Aorta (tissue), 5 donors: ENCODE measurements around the gene FBXL3. TPM values are rescaled to one million over a fixed set of nuclear protein-coding genes. Genes with fewer than 3 reads are reported as not detected.
A peak's percentile ranks its signal among the peaks of the same experiment; 100 is the strongest.

ENCODE experiments used
- ATAC-seq: fragments of 200-7000 bp; cut with Tn5 transposase; one replicate; pipeline ENCODE4 v1.9.1; 2022; ENCODE audit warnings: moderate library complexity; ENCODE audit not compliant: low FRiP score
- DNase-seq, 2 donors: peaks; one replicate each; pipeline ENCODE4 v3.0.0-alpha.2; 2020
- H3K27ac ChIP-seq, 2 donors: one replicate each; pipeline ENCODE4 v1.5.1; 2013; ENCODE audit warnings: low read length in 2 of 2, mild to moderate bottlenecking in 2 of 2, moderate library complexity in 2 of 2, control low read depth in 1 of 2, inconsistent platforms in 1 of 2, low read depth in 1 of 2
- H3K27me3 ChIP-seq, 2 donors: one replicate each; pipeline ENCODE4 v1.6.1; 2013; ENCODE audit warnings: control low read depth in 1 of 2, low read length in 1 of 2, mild to moderate bottlenecking in 1 of 2, moderate library complexity in 1 of 2; ENCODE audit not compliant: insufficient read depth in 2 of 2, control insufficient read depth in 1 of 2
- H3K36me3 ChIP-seq, 2 donors: one replicate each; pipeline ENCODE4 v1.6.1; 2013; ENCODE audit warnings: control low read depth in 1 of 2, low read length in 1 of 2, mild to moderate bottlenecking in 1 of 2; ENCODE audit not compliant: insufficient read depth in 2 of 2, control insufficient read depth in 1 of 2
- H3K4me1 ChIP-seq, 2 donors: one replicate each; pipeline ENCODE4 v1.6.1; 2013; ENCODE audit warnings: low read length in 2 of 2, control low read depth in 1 of 2, mild to moderate bottlenecking in 1 of 2, moderate library complexity in 1 of 2; ENCODE audit not compliant: insufficient read depth in 2 of 2, control insufficient read depth in 1 of 2
- H3K4me3 ChIP-seq, 2 donors: one replicate each; pipeline ENCODE4 v1.5.1; 2013; ENCODE audit warnings: low read length in 2 of 2, control low read depth in 1 of 2, mild to moderate bottlenecking in 1 of 2
- H3K9me3 ChIP-seq: one replicate; pipeline ENCODE4 v1.6.1; 2013; ENCODE audit warnings: mild to moderate bottlenecking, low read length; ENCODE audit not compliant: control insufficient read depth
- WGBS, 2 donors: extraction: QIAGEN DNeasy Blood & Tissue Kit; methylation state at CpG; one replicate each; pipeline ENCODE4 v1.1.7; 2013; 5-methylcytosine and 5-hydroxymethylcytosine counted together
- intact Hi-C, 2 donors: fragments of 100-400 bp; cut with DNase I; formaldehyde crosslinking; loops; one replicate each; pipeline versions ENCODE4 v1.14.2 to v1.15.0; 2022
- polyA plus RNA-seq, 2 donors: library from polyadenylated mRNA; stranded (reverse); fragments of 200-250 nt; gene quantifications; one replicate each; pipeline ENCODE4 v1.2.3, GENCODE V29; 2013
- total RNA-seq, 2 donors: library from RNA; stranded (reverse); fragmentation: NEBNext Ultra II Directional; extraction: Animal tissue kit (Norgen Biotek cat#: 25700); gene quantifications; one replicate each; pipeline ENCODE4 v1.2.1, GENCODE V29; 2021
- donor health status: healthy with polysubstance abuse.
- donor health status: Bipolar disorder and iron deficiency.
- donor health status: DM: no; HTN: no; CAD: no.
- donor health status: DM: no; HTN: no; CAD: no.
- donor health status: DM: yes; HTN: yes; CAD: no.

The FBXL3 gene
- total and polyA plus RNA-seq, 4 donors: 38.7 to 73.9 (median 60.2) TPM

DNA sequence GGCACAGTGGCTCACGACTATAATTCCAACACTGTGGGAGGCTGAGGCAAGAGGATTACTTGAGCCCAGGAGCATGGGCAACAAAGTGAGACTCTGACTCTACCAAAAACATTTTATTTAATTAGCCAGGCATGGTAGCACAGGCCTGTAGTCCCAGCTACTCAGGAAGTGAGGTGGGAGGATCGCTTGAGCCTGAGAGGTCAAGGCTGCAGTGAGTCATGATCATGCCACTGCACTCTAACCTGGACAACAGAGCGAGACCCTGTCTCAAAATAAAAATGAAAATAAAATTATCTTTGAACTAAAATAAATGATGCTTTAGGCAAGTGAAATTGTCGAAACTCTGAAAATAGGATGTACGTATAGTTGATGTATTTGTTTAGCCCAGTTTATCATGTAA is 43.3 kb downstream of the FBXL3 start:
- H3K36me3 ChIP-seq: no peaks in the 10 kb centered on the region
- no peak overlapping the region for H3K4me3 ChIP-seq
- no peaks in the 10 kb centered on the region for H3K27me3 ChIP-seq
- no peaks in the 10 kb centered on the region for H3K9me3 ChIP-seq
- ATAC-seq (no peak), DNase-seq (no peak)
- H3K4me1 ChIP-seq: no peaks in the 10 kb centered on the region
- WGBS, 2 donors: 75 to 77% methylated on average over 5 of the region's 5 CpGs
- intact Hi-C loops: no loop called here
- no peak overlapping the region for H3K27ac ChIP-seq

DNA sequence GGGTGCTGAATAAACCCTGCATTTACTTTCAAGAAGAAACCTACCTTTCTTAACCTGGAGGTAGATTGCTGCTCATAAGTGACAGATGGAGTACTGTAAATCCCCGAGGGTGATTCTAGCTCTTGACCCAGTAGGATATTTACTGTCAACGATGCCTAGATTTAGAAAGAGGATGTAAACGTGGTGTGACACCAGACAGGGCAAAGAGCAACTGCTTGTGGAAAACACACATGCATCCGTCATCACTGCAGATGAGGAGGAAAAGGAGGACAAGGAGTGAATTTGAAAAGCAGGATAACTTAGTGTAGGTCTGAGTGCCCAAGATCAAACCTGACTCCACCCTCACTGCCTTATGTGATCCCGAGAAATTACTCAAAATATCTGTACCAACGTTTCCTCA is 44.9 kb downstream of the FBXL3 start:
- Histone ChIP-seq H3K27me3 (no peaks in the 10 kb centered on the region), H3K9me3 (no peaks in the 10 kb centered on the region), H3K27ac (no peak overlapping the region), H3K4me1 (no peaks in the 10 kb centered on the region), H3K36me3 (no peaks in the 10 kb centered on the region), H3K4me3 (no peak overlapping the region)
- intact Hi-C loops: no loop called here
- no peak for DNase-seq
- 74 to 77% methylated on average over 6 of the region's 6 CpGs for WGBS, 2 donors
- no peak for ATAC-seq

DNA sequence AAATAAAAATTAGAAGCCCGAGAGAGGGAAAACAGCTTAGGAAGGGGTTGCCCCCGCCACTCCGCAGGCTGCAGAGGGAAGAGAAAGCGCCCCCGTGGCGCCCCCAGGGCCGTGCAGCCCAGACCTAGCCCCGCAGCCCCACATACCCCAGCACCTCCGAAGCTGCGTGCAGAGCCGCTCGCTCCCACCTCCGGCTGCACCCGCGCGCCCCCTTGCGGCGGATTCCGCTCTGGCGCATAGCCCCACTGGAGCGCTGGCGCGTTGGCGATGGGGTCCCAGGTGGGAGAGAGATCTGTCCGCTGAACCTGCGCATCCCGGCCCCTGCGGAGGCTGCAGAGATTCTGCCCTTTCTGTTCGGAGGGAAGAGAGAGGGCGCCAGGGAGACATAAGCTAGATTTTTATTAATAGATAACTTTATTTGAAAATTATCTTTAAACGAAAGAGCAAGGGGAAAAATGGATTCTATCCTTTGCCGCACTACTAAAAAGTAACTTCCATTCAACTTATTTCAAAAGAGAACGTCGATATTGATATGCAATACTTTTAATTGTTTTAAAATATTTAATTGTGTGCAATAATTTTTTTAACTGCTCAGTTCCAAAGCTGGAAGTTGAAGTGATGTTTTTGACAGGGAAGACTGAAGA is 46.8 kb downstream of the FBXL3 start:
- DNase-seq (peak; percentile 86 to 96), ATAC-seq (peak; percentile 95)
- intact Hi-C loops: no loop called here
- H3K9me3 ChIP-seq: no peaks in the 10 kb centered on the region
- H3K4me1 ChIP-seq: no peaks in the 10 kb centered on the region
- no peaks in the 10 kb centered on the region for H3K36me3 ChIP-seq
- H3K27ac ChIP-seq: no peak overlapping the region
- no peaks in the 10 kb centered on the region for H3K27me3 ChIP-seq
- 3 to 5% methylated on average over 31 to 34 of the region's 34 CpGs for WGBS, 2 donors
- no peak overlapping the region for H3K4me3 ChIP-seq

DNA sequence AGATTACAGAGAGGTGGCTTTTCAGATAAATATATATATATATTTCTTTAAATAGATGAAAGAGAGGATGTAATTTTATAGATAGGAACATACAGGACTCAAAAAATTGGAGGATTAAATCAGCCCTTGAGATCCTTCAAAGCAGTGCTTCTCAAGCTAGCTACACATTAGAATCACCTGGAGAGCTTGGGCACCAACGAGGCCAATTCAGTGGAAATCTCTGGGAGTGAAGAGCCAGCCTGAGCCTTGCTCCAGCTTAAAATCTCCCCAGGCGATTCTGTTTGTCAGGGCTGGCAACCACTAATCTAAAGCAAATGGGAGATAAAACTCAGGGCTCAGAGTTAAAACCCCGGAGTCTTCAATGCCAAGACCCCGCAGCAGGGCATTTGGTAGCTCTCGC is 50.0 kb downstream of the FBXL3 start:
- no peaks in the 10 kb centered on the region for H3K4me1 ChIP-seq
- intact Hi-C loops: no loop called here
- WGBS, 2 donors: 53 to 57% methylated on average over 5 of the region's 5 CpGs
- H3K9me3 ChIP-seq: no peaks in the 10 kb centered on the region
- H3K36me3 ChIP-seq: no peaks in the 10 kb centered on the region
- H3K27me3 ChIP-seq: no peaks in the 10 kb centered on the region
- no peak overlapping the region for H3K4me3 ChIP-seq
- ATAC-seq (no peak), DNase-seq (no peak)
- H3K27ac ChIP-seq: no peak overlapping the region

DNA sequence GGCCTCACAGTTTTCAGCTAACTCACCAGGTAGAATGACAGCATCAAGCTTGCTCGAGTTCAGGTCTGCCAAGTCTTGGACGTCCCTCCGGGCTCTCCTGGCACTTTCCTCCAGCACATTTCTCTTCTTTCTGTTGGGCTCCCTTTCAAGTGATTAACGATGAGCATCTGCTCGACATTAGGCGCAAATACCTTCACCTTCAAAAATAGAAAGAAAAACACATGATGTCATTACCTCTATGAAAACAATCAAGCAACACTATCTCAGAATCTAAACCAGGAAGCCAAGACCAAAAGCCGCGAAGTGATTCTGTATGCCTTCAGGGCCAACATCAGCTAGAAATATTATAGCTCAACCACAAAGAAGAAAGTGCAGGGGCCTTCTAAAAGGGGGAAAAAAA is 50.5 kb downstream of the FBXL3 start:
- no peaks in the 10 kb centered on the region for H3K27me3 ChIP-seq
- ATAC-seq (no peak), DNase-seq (no peak)
- WGBS, 2 donors: 18% methylated on average over 8 of the region's 8 CpGs
- no peaks in the 10 kb centered on the region for H3K4me1 ChIP-seq
- no peaks in the 10 kb centered on the region for H3K9me3 ChIP-seq
- no peak overlapping the region for H3K4me3 ChIP-seq
- H3K27ac ChIP-seq: no peak overlapping the region
- no peaks in the 10 kb centered on the region for H3K36me3 ChIP-seq
- intact Hi-C loops: no loop called here

DNA sequence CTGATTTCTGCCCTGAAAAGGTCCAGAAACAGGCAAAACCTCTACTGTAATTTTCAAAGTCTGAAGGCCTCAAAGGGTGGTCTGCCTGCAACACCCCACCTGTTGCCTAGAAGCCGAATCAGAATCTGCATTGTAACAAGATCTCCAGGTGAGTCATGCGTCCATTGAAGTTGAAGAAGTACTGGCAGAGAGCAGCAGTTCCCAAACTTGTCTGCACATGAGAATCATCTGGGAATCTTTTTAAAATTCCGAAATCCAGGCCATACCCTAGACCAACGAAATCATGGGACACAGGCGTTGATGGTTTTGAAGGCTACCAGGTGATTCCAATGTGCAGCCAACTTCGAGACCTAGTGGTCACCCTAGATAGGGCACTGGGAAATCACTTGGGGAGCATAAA is 51.1 kb downstream of the FBXL3 start:
- Histone ChIP-seq H3K4me3 (no peak overlapping the region), H3K27ac (no peak overlapping the region), H3K9me3 (no peaks in the 10 kb centered on the region), H3K27me3 (no peaks in the 10 kb centered on the region), H3K4me1 (no peaks in the 10 kb centered on the region), H3K36me3 (no peaks in the 10 kb centered on the region)
- WGBS, 2 donors: 95 to 96% methylated on average over 6 of the region's 6 CpGs
- no peak for DNase-seq
- intact Hi-C loops: no loop called here
- no peak for ATAC-seq

DNA sequence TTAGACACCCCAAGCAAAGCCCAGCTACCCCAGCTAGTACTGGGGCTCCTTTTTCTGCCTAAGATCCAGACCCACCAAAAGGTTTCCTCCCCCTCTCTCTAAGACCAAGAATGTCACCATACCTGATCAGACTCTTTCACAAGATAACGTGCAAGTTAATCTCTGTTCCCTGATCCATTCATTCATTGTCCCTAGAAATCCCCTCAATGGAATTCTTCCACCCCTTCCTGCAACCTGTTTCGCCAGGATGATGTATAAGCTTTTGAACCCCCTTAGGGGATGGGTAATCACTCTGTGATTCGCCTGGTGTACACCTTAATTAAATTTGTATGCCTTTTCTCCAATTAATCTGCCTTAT is 52.4 kb downstream of the FBXL3 start:
- no peak for ATAC-seq
- DNase-seq: no peak
- Histone ChIP-seq H3K9me3 (no peaks in the 10 kb centered on the region), H3K27me3 (no peaks in the 10 kb centered on the region), H3K4me3 (no peak overlapping the region), H3K36me3 (no peaks in the 10 kb centered on the region), H3K4me1 (no peaks in the 10 kb centered on the region), H3K27ac (no peak overlapping the region)
- intact Hi-C loops: no loop called here
- 96 to 97% methylated on average over 3 of the region's 3 CpGs for WGBS, 2 donors

DNA sequence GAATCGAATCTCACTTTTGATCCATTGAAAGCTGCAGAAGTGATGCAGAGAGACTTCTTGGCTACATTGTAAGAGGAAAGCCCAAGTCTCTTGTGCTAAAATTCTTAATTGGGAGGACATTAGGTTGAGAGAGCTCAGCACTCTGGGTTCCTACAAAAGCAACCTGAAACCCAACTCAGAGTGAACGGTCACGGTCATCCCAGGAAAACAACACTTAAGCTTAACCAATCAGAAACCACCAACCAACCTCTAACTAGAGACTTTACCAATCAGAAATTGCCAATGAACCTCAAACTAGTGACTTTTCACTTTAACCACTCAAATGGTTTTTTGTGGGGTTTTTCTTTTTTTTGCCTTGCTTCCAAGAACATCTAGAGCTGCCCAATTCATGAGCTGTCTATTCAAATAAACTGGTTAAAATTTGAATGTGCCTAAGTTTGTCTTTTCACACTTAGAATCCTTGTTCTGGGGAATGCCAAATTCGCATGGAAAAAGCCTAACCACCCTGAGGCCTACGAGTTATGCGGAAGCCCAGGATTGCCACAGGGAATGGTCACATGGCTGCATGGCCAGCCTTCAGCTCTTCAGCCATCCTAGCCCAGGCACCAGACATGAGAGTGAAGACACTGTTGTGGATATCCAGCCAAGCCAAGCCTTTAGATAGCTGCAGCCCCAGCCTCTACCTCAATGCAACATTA is 52.9 kb downstream of the FBXL3 start:
- no peak overlapping the region for H3K27ac ChIP-seq
- no peaks in the 10 kb centered on the region for H3K36me3 ChIP-seq
- H3K4me1 ChIP-seq: no peaks in the 10 kb centered on the region
- H3K27me3 ChIP-seq: no peaks in the 10 kb centered on the region
- ATAC-seq (no peak), DNase-seq (no peak)
- WGBS, 2 donors: 90 to 94% methylated on average over 6 of the region's 6 CpGs
- no peak overlapping the region for H3K4me3 ChIP-seq
- intact Hi-C loops: no loop called here
- no peaks in the 10 kb centered on the region for H3K9me3 ChIP-seq
